HG02610 (cell line): ENCODE data around the gene ABTB2.

Source experiments
- ATAC-seq: cut with Tn5 transposase; IDR thresholded peaks from one replicate; pipeline ENCODE4 v1.9.1; 2021; ENCODE audit warnings: mild to moderate bottlenecking, moderate library complexity; ENCODE audit not compliant: unreplicated experiment

The ABTB2 gene

GRCh38 chr11:34155057-34155756 lies 202.6 kb downstream of the ABTB2 start:
- ATAC-seq = no peak

GRCh38 chr11:34154059-34154875 lies 203.5 kb downstream of the ABTB2 start:
- peak; percentile 69 for ATAC-seq

DNA sequence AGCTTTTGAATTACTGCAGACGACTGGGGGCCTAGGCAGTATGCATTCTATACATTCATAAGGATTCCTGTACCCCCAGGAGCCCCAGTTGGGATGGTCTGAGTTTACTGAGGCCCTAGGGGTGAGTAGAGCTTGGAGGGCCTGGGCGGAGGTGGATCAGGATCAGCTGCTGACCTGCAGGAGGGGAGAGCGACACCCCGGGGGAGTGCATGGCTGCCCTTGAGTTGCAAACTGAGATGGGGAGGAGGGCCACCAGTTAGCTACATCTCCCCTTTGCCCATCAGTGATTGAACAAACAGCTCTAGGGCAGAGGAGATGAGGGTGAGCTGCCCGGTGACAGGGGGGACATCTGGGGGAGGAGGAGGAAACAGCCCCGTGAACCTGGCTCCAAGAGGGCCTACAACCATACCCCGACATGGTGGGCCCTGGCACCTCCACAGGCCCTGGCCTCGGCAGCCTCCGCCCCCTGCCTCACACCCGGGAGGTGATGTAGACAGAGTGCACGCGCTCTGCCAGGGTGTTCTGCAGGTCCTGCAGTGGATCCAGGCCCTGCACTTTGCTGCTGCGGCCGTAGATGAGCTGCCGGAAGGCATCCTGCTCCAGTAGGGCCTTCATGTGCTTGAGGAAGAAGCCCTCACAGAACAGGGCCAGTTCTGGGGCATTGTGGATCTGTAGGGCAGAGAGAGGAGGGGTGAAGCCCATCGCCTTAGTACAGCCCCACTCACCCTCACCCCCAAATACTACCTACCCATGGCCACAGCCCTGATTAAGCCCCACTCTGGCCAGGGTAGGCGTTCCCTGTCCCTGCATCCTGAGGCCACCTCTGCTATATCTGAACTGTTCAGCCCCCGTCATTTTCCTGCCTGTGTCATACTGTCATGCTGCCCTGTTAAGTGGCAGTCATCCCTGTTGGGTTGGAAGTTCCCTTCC lies 205.6 kb downstream of the ABTB2 start:
- no peak for ATAC-seq

DNA sequence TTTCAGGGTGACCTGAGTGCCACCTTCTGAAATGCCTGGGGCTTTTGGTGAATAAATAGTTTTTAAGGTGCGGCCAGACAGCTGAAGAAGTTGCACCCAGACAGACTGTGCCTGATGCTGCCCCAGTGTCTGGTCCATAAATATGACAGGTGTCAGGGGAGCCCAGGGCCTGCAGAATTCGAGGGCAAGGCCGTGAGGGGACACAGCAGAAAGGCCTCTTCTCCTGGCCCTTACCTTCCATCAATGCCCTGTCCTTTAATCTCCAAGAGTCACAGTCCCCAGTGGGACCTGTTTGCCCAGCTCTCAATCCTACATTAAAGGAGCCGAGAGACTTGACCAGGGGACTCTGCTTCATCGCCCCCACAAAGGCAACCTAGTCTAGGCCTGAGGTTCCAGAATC lies 206.6 kb downstream of the ABTB2 start:
- no peak for ATAC-seq

DNA sequence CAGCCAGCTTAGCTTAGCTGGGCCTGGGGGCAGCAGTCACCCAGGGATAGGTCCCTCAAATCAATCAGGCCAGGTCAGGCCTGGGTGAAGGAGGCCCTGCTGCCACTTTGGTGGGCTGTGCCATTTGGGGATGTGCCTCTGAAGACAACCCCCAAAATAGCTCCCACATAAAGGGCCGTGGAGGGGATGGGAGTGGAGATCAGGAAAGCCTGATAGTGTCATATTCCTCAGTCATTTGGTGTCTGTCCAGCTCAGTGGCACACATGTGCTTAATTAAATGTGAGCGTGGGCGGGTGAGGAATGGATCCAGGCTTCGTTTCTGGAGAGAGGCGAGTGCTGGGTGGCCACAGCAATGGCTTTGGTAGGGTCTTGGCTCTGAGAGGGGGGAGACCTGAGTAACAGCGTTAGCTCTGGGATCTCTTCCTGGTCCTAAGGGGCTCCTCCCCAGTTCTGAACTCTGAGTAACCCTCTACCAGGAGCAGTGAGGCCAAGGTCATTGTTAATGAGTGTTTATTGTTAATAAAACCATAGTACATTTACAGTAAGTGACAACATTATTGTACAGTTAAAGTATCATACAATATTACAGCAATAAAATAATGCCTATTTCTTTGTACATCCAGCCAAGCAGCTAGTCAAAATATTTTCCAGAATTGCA lies 207.2 kb downstream of the ABTB2 start:
- ATAC-seq = no peak

DNA sequence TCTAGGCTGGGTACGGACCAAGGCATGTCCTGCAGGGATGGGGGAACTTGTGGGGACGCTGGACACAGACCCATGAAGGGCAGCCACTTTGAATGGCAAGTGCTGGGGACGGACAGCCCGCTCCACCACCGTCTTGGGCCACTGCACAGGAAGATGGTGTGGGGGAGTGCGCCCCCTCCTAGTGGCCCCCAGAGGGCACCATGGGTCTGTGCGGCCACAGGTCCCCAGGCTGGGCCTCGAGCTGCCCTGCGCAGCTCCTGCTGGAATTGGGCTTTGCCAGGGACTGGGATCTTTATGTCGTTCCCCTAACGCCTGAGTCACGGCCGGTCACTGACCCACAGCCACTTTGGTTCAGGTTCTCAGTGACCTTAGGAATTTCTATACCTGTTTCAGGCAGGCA lies 208.0 kb downstream of the ABTB2 start:
- no peak for ATAC-seq

DNA sequence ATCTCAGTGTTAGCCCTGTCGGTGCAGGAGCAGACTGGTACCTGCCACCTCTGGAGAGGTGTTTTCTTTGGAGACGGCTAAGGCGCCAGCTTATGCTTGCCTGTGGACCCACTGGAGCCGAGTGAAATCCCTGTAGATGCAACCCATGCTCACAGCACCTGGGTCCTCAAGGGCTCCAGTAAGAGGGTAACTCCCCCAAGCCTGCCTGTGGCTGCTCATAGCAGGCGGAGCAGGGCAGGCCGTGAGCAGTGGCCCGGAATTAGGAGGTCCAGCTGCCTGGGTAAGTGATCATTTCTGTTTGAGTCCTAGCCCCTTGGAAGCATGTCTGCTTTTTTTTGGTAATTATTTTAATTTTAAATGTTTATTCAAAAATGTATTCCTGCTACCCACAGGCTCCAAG lies 208.5 kb downstream of the ABTB2 start:
- no peak for ATAC-seq

- ATAC-seq = no peak
These were observed 209.2 kb downstream of the ABTB2 start for GRCh38 chr11:34148504-34149165.

GRCh38 chr11:34147581-34147980 lies 210.2 kb downstream of the ABTB2 start:
- ATAC-seq = no peak

GRCh38 chr11:34146866-34147265 lies 210.9 kb downstream of the ABTB2 start:
- ATAC-seq = no peak

- no peak for ATAC-seq
These were observed 211.4 kb downstream of the ABTB2 start for GRCh38 chr11:34146411-34146810.

DNA sequence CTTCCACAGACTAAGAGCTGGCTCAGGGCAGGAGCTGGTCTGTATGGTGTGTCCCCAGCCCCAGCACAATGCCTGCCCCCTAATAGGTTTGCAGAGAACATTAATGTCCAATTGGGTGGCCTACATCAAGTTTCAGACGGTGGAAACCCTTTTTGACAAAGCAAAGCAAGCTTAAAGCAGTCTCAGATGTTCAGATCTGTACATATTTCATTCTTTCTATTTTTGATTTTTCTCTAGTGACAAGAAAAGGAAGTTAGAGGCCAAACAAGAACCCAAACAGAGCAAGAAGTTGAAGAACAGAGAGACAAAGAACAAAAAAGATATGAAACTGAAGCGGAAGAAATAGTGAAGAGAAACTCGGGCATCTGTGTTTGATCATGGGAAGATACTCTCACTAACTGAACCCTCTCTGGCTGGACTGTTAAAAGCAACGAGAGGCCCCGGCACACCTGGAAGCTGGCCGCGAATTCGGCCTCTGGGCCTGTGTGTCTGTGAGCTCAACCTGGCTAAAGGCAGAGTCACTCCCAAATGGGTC lies 211.9 kb downstream of the ABTB2 start:
- ATAC-seq = no peak

GRCh38 chr11:34145073-34145472 lies 212.7 kb downstream of the ABTB2 start:
- peak; percentile 76 for ATAC-seq

DNA sequence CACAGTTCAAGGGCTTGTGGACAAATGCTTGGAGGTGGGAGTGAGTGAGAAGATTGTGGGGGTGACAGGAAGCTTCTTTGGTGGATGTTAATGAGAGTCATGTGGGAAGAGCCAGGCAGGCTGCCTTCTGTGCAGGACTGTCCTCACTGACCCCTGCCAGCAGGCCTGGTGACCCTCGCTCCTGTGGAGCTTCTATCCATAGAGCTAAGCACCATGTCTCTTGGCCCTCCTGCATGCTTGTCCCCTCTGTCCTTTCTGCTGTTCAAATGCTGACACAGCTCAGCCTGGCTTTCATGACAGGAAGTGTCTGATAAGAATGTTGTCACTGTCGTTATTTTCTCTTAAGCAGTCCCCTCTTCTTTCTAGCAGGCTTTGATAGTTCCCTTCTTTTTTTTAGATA lies 214.8 kb downstream of the ABTB2 start:
- ATAC-seq = no peak

GRCh38 chr11:34140149-34140548 lies 217.7 kb downstream of the ABTB2 start:
- no peak for ATAC-seq

- no peak for ATAC-seq
These were observed 218.5 kb downstream of the ABTB2 start for GRCh38 chr11:34139346-34139745.

DNA sequence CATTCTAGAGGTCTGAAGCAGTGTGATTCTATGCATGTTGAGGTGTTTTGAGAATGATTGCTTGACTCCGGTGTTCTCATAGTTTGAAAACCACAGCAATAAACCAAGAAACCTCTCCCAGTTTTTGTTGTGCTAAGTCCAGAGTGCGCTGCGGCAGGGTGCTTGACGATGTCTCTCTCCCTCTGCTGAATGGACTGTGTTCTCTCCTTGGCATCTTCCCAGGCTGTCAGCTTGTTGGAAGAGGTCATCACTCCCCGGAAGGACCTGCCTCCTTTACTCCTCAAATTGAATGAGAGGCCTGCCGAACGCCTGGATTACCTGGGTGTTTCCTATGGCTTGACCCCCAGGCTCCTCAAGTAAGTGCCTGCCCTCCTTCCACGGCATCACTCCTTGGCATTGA lies 221.4 kb downstream of the ABTB2 start:
- no peak for ATAC-seq

DNA sequence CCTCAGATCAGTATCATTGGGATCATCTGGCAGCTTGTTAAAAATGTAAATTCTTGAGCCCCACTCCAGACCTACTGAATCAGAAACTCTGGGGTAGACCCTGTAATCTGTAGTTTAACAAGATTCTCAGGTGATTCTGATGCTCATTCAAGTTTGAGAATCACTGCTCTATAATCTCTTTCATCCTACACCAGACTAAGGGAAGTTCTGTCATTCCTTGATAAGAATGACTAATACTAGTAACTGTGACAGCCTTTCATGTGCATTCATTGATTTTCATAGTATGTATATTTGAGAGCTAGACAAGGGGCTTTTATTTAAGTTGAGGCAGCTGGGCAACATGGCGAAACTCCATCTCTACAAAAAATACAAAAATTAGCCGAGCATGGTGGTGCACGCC lies 222.4 kb downstream of the ABTB2 start:
- ATAC-seq = peak; percentile 72

- ATAC-seq = peak; percentile 58
These were observed 223.0 kb downstream of the ABTB2 start for GRCh38 chr11:34134765-34135164.
